ENCODE data around the gene LAX1. TPM values are rescaled to one million over a fixed set of nuclear protein-coding genes. Genes with fewer than 3 reads are reported as not detected.

The LAX1 gene
- not detected in 2 replicates for total RNA-seq

GRCh38 chr1:203765029-203765837 is at the start of gene LAX1:
Gene LAX1 (plus strand): TSS chr1:203765183. CDS start chr1:203765566, 383 bp downstream.

GRCh38 chr1:203795441-203796235 is 30.7 kb downstream of the LAX1 start, which contains the start of the genes ZBED6 and ZC3H11A:
Gene ZBED6 (plus strand): TSS chr1:203795623. CDS start chr1:203797523, 1,900 bp downstream.
Gene ZC3H11A (plus strand): TSS chr1:203795623. CDS start chr1:203817071, 21,448 bp downstream.

Other genes with a start within 250 kb of the LAX1 start
- gene ATP2B4, start 138.4 kb upstream of the LAX1 start, total RNA-seq: 364 and 408 TPM in 2 replicates
- gene ZBED6, start 30.4 kb downstream of the LAX1 start, total RNA-seq: 13.7 and 16.9 TPM in 2 replicates
- 83.5 and 97.6 TPM in 2 replicates for gene ZC3H11A, start 30.4 kb downstream of the LAX1 start, total RNA-seq
- gene SNRPE, start 96.4 kb downstream of the LAX1 start, total RNA-seq: 36.9 and 111 TPM in 2 replicates